ENCODE measurements around the gene SLC35F1.

The SLC35F1 gene

GRCh38 chr6:118246406-118246805 lies 339.3 kb downstream of the SLC35F1 start:
- CTCF ChIA-PET = no interaction called here
- no peak for DNase-seq (ENCODE audit: low read depth, low spot score)
- TF ChIP-seq CTCF (IDR thresholded peaks at IDR 0.05; ENCODE audit: insufficient read depth, low read length, missing control alignments) = no peak
- POLR2A ChIA-PET = no interaction called here
- no peak overlapping the region for H3K4me3 ChIP-seq (ENCODE audit: low read depth, low read length)

- DNase-seq (ENCODE audit: low read depth, low spot score) = no peak
- POLR2A ChIA-PET = no interaction called here
- CTCF ChIA-PET = no interaction called here
- no peak for TF ChIP-seq CTCF (IDR thresholded peaks at IDR 0.05; ENCODE audit: insufficient read depth, low read length, missing control alignments)
- no peak overlapping the region for H3K4me3 ChIP-seq (ENCODE audit: low read depth, low read length)
Measured at GRCh38 chr6:118248171-118248570, 341.1 kb downstream of the SLC35F1 start.

GRCh38 chr6:118249680-118250079 lies 342.6 kb downstream of the SLC35F1 start:
- POLR2A ChIA-PET = no interaction called here
- no peak overlapping the region for H3K4me3 ChIP-seq (ENCODE audit: low read depth, low read length)
- TF ChIP-seq CTCF (IDR thresholded peaks at IDR 0.05; ENCODE audit: insufficient read depth, low read length, missing control alignments) = no peak
- CTCF ChIA-PET = no interaction called here
- DNase-seq (ENCODE audit: low read depth, low spot score) = no peak

- CTCF ChIA-PET = no interaction called here
Measured at GRCh38 chr6:118252474-118252873, 345.4 kb downstream of the SLC35F1 start.

GRCh38 chr6:118253741-118254140 lies 346.7 kb downstream of the SLC35F1 start:
- ChIA-PET CTCF (no interaction called here), POLR2A (no interaction called here)
- H3K4me3 ChIP-seq (ENCODE audit: low read depth, low read length) = no peak overlapping the region
- no peak for DNase-seq (ENCODE audit: low read depth, low spot score)
- TF ChIP-seq CTCF (IDR thresholded peaks at IDR 0.05; ENCODE audit: insufficient read depth, low read length, missing control alignments) = no peak

More at GRCh38 chr6:118252474-118252873, 345.4 kb downstream of the SLC35F1 start:
- POLR2A ChIA-PET = no interaction called here
- TF ChIP-seq CTCF (IDR thresholded peaks at IDR 0.05; ENCODE audit: insufficient read depth, low read length, missing control alignments) = no peak
- H3K4me3 ChIP-seq (ENCODE audit: low read depth, low read length) = no peak overlapping the region
- DNase-seq (ENCODE audit: low read depth, low spot score) = no peak

GRCh38 chr6:118260833-118261232 lies 353.8 kb downstream of the SLC35F1 start:
- no peak overlapping the region for H3K4me3 ChIP-seq (ENCODE audit: low read depth, low read length)
- CTCF ChIA-PET = no interaction called here
- DNase-seq (ENCODE audit: low read depth, low spot score) = no peak
- no peak for TF ChIP-seq CTCF (IDR thresholded peaks at IDR 0.05; ENCODE audit: insufficient read depth, low read length, missing control alignments)
- POLR2A ChIA-PET = no interaction called here
